Esophagus muscularis mucosa (tissue), 4 donors: ENCODE measurements around the gene CST11.

Experiments
- EP300 ChIP-seq: sonication (generic); formaldehyde crosslinking; IDR thresholded peaks from one replicate; pipeline ENCODE4 v1.6.1; 2017; ENCODE audit warnings: antibody characterized with exemption
- POLR2A ChIP-seq: fragments of 450-650 bp; IDR thresholded peaks from one replicate; pipeline ENCODE4 v1.6.1; 2017; ENCODE audit warnings: antibody characterized with exemption, moderate library complexity, mild to moderate bottlenecking, low read depth
- TF ChIP-seq, protein P1 (sequence below), 3 experiments: fragments of 200-600 bp in 2 of 3; fragments of 450-650 bp in 1 of 3; sonication (generic) in 2 of 3; IDR thresholded peaks; one replicate each; pipeline ENCODE4 v1.5.1; 2017 to 2019; ENCODE audit warnings: antibody characterized with exemption in 3 of 3, mild to moderate bottlenecking in 2 of 3, moderate library complexity in 1 of 3

DNA sequence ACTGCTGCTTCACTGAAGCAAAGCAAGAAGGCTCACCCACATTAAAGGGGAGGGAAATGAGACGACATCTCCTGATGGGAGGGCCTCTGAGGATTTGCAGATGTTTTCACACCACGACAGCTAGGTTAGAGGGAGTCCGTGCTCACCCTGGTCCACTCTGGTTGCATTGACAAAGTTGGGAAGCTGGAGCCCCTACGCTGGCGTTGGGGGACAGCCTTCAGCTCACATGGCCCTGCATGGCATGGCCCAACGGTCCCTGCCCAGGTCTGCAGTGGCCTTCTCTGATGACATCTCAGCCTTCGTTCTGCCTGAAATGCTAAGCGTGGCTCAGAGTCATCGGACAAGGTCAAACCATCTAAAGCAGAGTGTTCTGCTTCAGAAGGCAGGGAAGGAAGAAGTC lies 27.5 kb downstream of the CST11 start:
- TF ChIP-seq, protein P1, sequence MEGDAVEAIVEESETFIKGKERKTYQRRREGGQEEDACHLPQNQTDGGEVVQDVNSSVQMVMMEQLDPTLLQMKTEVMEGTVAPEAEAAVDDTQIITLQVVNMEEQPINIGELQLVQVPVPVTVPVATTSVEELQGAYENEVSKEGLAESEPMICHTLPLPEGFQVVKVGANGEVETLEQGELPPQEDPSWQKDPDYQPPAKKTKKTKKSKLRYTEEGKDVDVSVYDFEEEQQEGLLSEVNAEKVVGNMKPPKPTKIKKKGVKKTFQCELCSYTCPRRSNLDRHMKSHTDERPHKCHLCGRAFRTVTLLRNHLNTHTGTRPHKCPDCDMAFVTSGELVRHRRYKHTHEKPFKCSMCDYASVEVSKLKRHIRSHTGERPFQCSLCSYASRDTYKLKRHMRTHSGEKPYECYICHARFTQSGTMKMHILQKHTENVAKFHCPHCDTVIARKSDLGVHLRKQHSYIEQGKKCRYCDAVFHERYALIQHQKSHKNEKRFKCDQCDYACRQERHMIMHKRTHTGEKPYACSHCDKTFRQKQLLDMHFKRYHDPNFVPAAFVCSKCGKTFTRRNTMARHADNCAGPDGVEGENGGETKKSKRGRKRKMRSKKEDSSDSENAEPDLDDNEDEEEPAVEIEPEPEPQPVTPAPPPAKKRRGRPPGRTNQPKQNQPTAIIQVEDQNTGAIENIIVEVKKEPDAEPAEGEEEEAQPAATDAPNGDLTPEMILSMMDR (IDR thresholded peaks at IDR 0.05) = no peak
- TF ChIP-seq POLR2A = no peak
- no peak for TF ChIP-seq EP300
